Nephron (organoid): ENCODE measurements around the gene OSBPL3.

Experiments used
- H3K27ac Mint-ChIP-seq, 3 experiments: 2 replicates each; pipeline ENCODE4 v1.8.0; 2020; ENCODE audit warnings: mixed read lengths in 3 of 3, mild to moderate bottlenecking in 2 of 3, moderate library complexity in 1 of 3
- H3K27me3 Mint-ChIP-seq: 2 replicates; pipeline ENCODE4 v1.8.0; 2021; ENCODE audit warnings: low read depth, mild to moderate bottlenecking, moderate library complexity, mixed read lengths
- H3K36me3 Mint-ChIP-seq: 2 replicates; pipeline ENCODE4 v1.8.0; 2020; ENCODE audit warnings: low read depth, mixed read lengths
- H3K4me1 Mint-ChIP-seq: 2 replicates; pipeline ENCODE4 v1.8.0; 2020; ENCODE audit warnings: mixed read lengths
- H3K4me3 Mint-ChIP-seq, 3 experiments: 2 replicates each; pipeline ENCODE4 v1.8.0; 2020; ENCODE audit warnings: mild to moderate bottlenecking in 3 of 3, mixed read lengths in 3 of 3, moderate library complexity in 2 of 3
- H3K9me3 Mint-ChIP-seq: 2 replicates; pipeline ENCODE4 v1.8.0; 2020; ENCODE audit warnings: mixed read lengths
- CTCF ChIP-seq, 3 experiments: fragments of 200-600 bp; sonication (generic); IDR thresholded peaks; one replicate each; pipeline ENCODE4 v1.5.0; 2021; ENCODE audit warnings: antibody characterized with exemption in 3 of 3; ENCODE audit not compliant: unreplicated experiment in 3 of 3

OSBPL3 gene

GRCh38 chr7:24760968-24761367 lies 219.0 kb downstream of the OSBPL3 start:
- no peaks in the 10 kb centered on the region for H3K36me3 Mint-ChIP-seq
- no peaks in the 10 kb centered on the region for H3K9me3 Mint-ChIP-seq
- no peak overlapping the region for H3K4me3 Mint-ChIP-seq

GRCh38 chr7:24757353-24758275 lies 222.4 kb downstream of the OSBPL3 start, which contains the start of gene GSDME:
GSDME (minus strand) TSS chr7:24757464; CDS start chr7:24749774, 7,690 bp downstream.
- Mint-ChIP-seq H3K4me3 (peak within 1 kb of the TSS; percentile 93 to 95 (median 93)), H3K36me3 (no peaks in the 10 kb centered on the region), H3K27ac (peak within 1 kb of the TSS; percentile 35 to 73 (median 59)), H3K27me3 (peaks cover 28% of the 10 kb centered on the region), H3K4me1 (no peaks in the 10 kb centered on the region), H3K9me3 (no peaks in the 10 kb centered on the region)
- no peak for TF ChIP-seq CTCF (IDR thresholded peaks at IDR 0.05; ENCODE audit: unreplicated experiment in 3 of 3)

More at GRCh38 chr7:24760968-24761367, 219.0 kb downstream of the OSBPL3 start:
- no peak for TF ChIP-seq CTCF (IDR thresholded peaks at IDR 0.05; ENCODE audit: unreplicated experiment in 3 of 3)
- H3K27me3 Mint-ChIP-seq: peaks cover 22% of the 10 kb centered on the region
- peaks cover 13% of the 10 kb centered on the region for H3K4me1 Mint-ChIP-seq
- H3K27ac Mint-ChIP-seq: no peak overlapping the region

- Mint-ChIP-seq H3K9me3 (no peaks in the 10 kb centered on the region), H3K4me3 (peak overlapping the region; percentile 93 to 95 (median 93)), H3K4me1 (no peaks in the 10 kb centered on the region), H3K27ac (peak overlapping the region in 2 of 3 experiments; percentile 19 to 73), H3K27me3 (peaks cover 28% of the 10 kb centered on the region), H3K36me3 (no peaks in the 10 kb centered on the region)
- no peak for TF ChIP-seq CTCF (IDR thresholded peaks at IDR 0.05; ENCODE audit: unreplicated experiment in 3 of 3)
Observed at GRCh38 chr7:24756545-24757352, 223.2 kb downstream of the OSBPL3 start.

- H3K27me3 Mint-ChIP-seq: peaks cover 28% of the 10 kb centered on the region
- no peaks in the 10 kb centered on the region for H3K4me1 Mint-ChIP-seq
Observed at GRCh38 chr7:24755541-24756407, 224.2 kb downstream of the OSBPL3 start.

More at GRCh38 chr7:24755541-24756407, 224.2 kb downstream of the OSBPL3 start:
- TF ChIP-seq CTCF (IDR thresholded peaks at IDR 0.05; ENCODE audit: unreplicated experiment in 3 of 3): no peak
- peak overlapping the region; percentile 93 to 95 (median 93) for H3K4me3 Mint-ChIP-seq
- no peaks in the 10 kb centered on the region for H3K36me3 Mint-ChIP-seq
- H3K9me3 Mint-ChIP-seq: no peaks in the 10 kb centered on the region
- peak overlapping the region in 1 of 3 experiments; percentile 73 for H3K27ac Mint-ChIP-seq
